Lower lobe of right lung (tissue), 2 donors: ENCODE measurements around the gene IREB2. TPM values are rescaled to one million over a fixed set of nuclear protein-coding genes. Genes with fewer than 3 reads are reported as not detected.

Source experiments
- ATAC-seq, 2 donors: fragments of 200-7000 bp; cut with Tn5 transposase; one replicate each; pipeline ENCODE4 v1.9.1; 2020 to 2022; ENCODE audit warnings: mild to moderate bottlenecking in 2 of 2, moderate library complexity in 2 of 2
- DNase-seq: peaks from one replicate; pipeline ENCODE4 v3.0.0-alpha.2; 2020
- H3K27ac ChIP-seq: fragments of 200-600 bp; one replicate; pipeline ENCODE4 v1.8.0; 2022
- H3K27me3 ChIP-seq: fragments of 200-600 bp; one replicate; pipeline ENCODE4 v1.8.0; 2022; ENCODE audit warnings: low read depth
- H3K36me3 ChIP-seq: fragments of 200-600 bp; one replicate; pipeline ENCODE4 v1.8.0; 2022; ENCODE audit warnings: mild to moderate bottlenecking
- H3K4me1 ChIP-seq: fragments of 200-600 bp; one replicate; pipeline ENCODE4 v1.8.0; 2022
- H3K4me3 ChIP-seq: fragments of 200-600 bp; one replicate; pipeline ENCODE4 v1.8.0; 2022; ENCODE audit warnings: mild to moderate bottlenecking
- H3K9me3 ChIP-seq: fragments of 200-600 bp; one replicate; pipeline ENCODE4 v1.8.0; 2022
- intact Hi-C: fragments of 100-400 bp; cut with DNase I; formaldehyde crosslinking; loops from one replicate; pipeline ENCODE4 v1.11.0; 2022
- total RNA-seq: library from RNA; stranded (reverse); fragmentation: NEBNext Ultra II Directional; extraction: Animal tissue kit (Norgen Biotek cat#: 25700); gene quantifications from one replicate; pipeline ENCODE4 v1.2.1, GENCODE V29; 2021
- TF ChIP-seq, protein P1 (sequence below): fragments of 200-600 bp; IDR thresholded peaks from one replicate; pipeline ENCODE4 v1.8.0; 2022; ENCODE audit warnings: antibody characterized with exemption, mild to moderate bottlenecking
- donor health status: DM: no; HTN: yes; CAD: no; lungs with severe emphysema.

Gene IREB2
- total RNA-seq, 1 donor from 2014 or later: 56.4 TPM

- no peaks in the 10 kb centered on the region for H3K27me3 ChIP-seq
- no peaks in the 10 kb centered on the region for H3K36me3 ChIP-seq
- intact Hi-C loops: no loop called here
- H3K4me3 ChIP-seq: no peak overlapping the region
- no peaks in the 10 kb centered on the region for H3K9me3 ChIP-seq
- peaks cover 8% of the 10 kb centered on the region for H3K4me1 ChIP-seq
- TF ChIP-seq, protein P1, sequence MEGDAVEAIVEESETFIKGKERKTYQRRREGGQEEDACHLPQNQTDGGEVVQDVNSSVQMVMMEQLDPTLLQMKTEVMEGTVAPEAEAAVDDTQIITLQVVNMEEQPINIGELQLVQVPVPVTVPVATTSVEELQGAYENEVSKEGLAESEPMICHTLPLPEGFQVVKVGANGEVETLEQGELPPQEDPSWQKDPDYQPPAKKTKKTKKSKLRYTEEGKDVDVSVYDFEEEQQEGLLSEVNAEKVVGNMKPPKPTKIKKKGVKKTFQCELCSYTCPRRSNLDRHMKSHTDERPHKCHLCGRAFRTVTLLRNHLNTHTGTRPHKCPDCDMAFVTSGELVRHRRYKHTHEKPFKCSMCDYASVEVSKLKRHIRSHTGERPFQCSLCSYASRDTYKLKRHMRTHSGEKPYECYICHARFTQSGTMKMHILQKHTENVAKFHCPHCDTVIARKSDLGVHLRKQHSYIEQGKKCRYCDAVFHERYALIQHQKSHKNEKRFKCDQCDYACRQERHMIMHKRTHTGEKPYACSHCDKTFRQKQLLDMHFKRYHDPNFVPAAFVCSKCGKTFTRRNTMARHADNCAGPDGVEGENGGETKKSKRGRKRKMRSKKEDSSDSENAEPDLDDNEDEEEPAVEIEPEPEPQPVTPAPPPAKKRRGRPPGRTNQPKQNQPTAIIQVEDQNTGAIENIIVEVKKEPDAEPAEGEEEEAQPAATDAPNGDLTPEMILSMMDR: no peak
- no peak for DNase-seq
- ATAC-seq: no peak
- H3K27ac ChIP-seq: no peak overlapping the region
Observed at GRCh38 chr15:78394981-78395616, 42.9 kb upstream of the IREB2 start.

DNA sequence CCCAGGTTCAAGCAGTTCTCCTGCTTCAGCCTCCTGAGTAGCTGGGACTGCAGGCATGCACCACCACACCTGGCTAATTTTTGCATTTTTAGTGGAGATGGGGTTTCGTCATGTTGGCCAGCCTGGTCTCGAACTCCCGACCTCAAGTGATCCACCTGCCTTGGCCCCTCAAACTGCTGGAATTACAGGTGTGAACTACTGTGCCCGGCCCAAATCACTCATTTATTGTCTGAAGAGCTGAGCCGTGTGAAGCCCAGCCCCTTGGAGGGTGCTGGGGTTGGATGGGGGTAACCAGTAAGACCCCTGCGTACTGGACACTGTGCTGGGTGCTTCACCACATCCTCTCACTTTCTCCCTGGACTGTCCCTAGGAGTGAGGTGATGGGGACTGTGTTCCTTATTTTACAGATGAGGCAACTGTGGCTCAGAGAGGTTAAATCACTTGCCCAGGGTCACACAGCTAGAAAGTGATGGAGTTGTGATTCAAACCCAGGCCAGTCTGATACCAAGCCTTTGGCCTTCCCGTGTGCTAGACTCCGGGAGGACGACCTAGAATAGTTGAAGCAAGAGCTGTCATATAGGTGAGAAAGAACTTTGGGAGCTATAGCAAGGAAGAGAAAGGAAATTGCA is 41.7 kb upstream of the IREB2 start:
- Histone ChIP-seq H3K9me3 (no peaks in the 10 kb centered on the region), H3K27ac (no peak overlapping the region), H3K4me1 (peaks cover 8% of the 10 kb centered on the region), H3K27me3 (no peaks in the 10 kb centered on the region), H3K36me3 (no peaks in the 10 kb centered on the region), H3K4me3 (no peak overlapping the region)
- DNase-seq (no peak), ATAC-seq (no peak)
- intact Hi-C loops: no loop called here
- TF ChIP-seq, protein P1: no peak

- Histone ChIP-seq H3K4me1 (peaks cover 8% of the 10 kb centered on the region), H3K4me3 (no peak overlapping the region), H3K27ac (no peak overlapping the region), H3K27me3 (no peaks in the 10 kb centered on the region), H3K9me3 (no peaks in the 10 kb centered on the region), H3K36me3 (no peaks in the 10 kb centered on the region)
- ATAC-seq (peak; percentile 89 to 91), DNase-seq (peak; percentile 84)
- TF ChIP-seq, protein P1: peak; percentile 39
- intact Hi-C loops: no loop called here
Observed at GRCh38 chr15:78396976-78397375, 41.0 kb upstream of the IREB2 start.

GRCh38 chr15:78397382-78397781 is 40.6 kb upstream of the IREB2 start:
- no peaks in the 10 kb centered on the region for H3K36me3 ChIP-seq
- peaks cover 8% of the 10 kb centered on the region for H3K4me1 ChIP-seq
- TF ChIP-seq, protein P1: no peak
- H3K27ac ChIP-seq: no peak overlapping the region
- H3K27me3 ChIP-seq: no peaks in the 10 kb centered on the region
- no peaks in the 10 kb centered on the region for H3K9me3 ChIP-seq
- DNase-seq (no peak), ATAC-seq (peak in 1 of 2 donors; percentile 7)
- H3K4me3 ChIP-seq: no peak overlapping the region
- intact Hi-C loops: no loop called here

DNA sequence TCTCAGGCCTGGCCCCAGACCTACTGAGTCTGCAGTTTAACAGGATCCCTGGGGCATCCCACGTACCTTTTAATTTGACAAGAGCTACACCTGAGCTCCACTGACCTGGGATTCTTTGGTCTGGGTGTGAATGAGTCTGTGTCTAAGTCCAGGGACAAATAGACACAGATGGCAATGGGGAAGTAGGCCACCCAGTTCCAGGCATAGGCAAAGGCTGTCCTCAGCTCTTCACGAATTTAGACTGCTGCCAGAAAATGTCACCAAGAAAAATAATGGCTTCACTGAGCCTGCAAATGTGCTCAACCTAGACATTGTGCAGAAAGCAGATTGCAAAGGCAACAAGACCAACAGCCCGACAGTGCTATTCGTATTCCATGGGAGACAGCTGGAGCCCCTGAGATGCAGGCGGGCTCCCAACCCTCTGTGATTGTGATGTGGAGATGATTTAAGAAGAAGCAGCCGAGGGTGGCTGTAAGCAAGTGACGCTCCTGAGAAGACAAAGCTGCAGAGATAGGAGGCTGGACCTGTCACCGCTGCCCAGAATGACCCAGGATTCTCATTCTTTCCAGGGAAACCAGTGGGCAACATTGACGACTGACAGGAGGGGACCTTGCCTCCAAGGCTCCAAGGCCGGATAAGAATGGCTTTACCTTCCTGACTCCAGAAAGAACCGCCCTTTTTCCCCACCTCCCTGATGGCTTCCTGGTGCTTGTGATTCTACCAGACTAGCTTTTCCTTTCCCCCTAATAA is 39.8 kb upstream of the IREB2 start:
- Histone ChIP-seq H3K4me3 (no peak overlapping the region), H3K36me3 (no peaks in the 10 kb centered on the region), H3K4me1 (peaks cover 8% of the 10 kb centered on the region), H3K9me3 (no peaks in the 10 kb centered on the region), H3K27ac (no peak overlapping the region), H3K27me3 (no peaks in the 10 kb centered on the region)
- TF ChIP-seq, protein P1: no peak
- intact Hi-C loops: no loop called here
- DNase-seq (no peak), ATAC-seq (no peak)
